ENCODE results near the gene TMTC1.

Gene TMTC1

DNA sequence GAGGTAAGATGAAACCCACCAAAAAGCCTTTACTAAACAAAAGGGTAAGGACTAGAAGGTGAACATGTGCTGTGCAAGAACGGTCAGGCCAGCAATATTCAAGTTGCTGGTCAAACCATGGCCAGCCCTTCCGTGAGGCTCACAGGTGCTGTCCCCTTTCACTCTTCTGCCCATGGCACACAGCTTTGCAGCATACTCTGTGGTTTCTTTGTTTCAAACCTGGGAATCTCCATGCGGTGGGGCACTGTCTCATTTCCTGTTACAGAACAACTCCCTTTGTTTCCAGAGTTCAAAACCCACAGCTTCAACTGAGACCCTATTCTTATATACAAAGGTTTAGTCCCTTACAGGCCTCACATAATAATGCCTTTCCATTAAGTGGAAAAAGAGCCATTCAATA is 284.5 kb downstream of the TMTC1 start:
- in situ Hi-C loops (cut with MboI; ENCODE audit: low sequenced_read_pairs) = no loop called here

DNA sequence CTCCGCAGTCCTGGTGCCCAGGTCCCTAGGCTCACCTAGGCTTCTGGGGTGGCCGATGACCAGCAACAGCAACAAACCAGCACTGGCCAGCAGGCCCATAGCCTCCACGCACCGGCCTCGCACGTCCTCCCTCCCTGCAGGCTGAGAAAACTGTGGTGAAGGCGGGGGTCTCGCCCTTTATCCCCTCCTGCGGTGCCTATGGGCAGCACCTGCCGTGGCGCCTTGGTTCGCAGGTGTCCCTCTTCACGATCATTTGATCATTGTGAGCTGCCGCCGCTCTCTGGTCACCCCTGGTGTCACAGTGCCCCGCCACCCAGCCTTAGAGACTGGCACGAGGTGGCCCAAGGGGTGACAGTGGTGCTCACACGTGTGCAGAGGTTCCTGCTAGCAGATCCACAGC is 286.2 kb downstream of the TMTC1 start, which contains the start of gene OVCH1:
TSS of gene OVCH1 (minus strand) at position 99 of the 400 bp plus-strand sequence. CDS start at position 99, 0 bp downstream.
- in situ Hi-C loops (cut with MboI; ENCODE audit: low sequenced_read_pairs) = no loop called here

DNA sequence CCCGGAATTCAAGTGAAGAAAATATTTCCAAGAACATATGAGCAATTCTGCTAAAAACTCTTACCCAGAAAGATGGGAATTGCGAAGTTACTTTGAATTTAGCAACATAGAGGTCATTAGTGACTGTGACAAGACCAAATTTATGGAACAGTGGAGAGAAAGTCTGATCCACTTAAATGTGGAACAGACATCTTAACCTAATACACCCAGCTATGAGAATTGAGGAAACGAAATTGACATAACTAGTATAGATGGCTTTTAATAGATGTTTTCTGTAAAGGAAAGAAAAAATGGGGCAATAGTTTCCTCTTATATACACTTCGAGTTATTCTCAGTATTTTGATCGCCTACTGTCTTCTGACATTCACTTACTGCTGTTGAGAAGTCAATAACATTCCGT is 290.9 kb downstream of the TMTC1 start:
- in situ Hi-C loops (cut with MboI; ENCODE audit: low sequenced_read_pairs) = no loop called here

DNA sequence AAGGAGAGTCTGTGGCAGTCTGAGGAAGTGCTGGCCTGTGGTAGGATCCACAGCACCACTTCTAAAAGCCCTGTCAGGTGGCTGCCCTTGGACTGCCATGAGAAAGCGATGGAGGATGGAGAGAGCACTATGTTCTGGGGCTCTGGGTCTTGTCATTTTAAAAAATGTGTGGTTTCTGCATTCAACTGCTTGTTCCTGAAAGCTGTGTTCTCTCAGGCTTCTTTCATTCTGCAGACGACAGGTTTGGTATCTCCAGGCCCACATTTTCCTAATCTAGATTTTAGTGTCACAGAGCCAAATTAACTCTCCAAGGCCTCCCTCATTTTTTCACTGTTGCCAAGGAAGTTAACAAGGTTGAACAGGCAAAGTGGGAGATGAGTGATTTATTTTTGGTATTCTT is 296.8 kb downstream of the TMTC1 start:
- in situ Hi-C loops (cut with MboI; ENCODE audit: low sequenced_read_pairs) = no loop called here

DNA sequence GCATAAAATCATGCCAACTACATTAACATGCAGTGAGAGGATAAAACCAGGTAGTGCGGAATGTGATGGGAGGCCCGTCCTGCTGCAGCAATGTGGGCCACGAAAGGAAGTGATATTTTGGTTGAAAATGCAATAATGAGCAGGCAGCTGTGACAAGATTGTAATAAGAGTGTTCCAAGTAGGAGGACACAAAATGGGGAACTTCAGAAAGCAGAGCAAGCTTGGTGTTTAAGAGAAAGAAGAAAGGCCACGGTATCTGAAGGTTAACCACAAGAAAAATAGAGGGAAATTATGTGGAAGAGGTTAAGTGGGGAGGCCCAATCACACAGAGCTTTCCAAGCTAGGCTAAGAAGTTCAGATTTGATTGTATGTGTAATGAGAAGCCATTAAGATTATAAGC is 320.5 kb downstream of the TMTC1 start:
- in situ Hi-C loops (cut with MboI; ENCODE audit: low sequenced_read_pairs) = no loop called here

DNA sequence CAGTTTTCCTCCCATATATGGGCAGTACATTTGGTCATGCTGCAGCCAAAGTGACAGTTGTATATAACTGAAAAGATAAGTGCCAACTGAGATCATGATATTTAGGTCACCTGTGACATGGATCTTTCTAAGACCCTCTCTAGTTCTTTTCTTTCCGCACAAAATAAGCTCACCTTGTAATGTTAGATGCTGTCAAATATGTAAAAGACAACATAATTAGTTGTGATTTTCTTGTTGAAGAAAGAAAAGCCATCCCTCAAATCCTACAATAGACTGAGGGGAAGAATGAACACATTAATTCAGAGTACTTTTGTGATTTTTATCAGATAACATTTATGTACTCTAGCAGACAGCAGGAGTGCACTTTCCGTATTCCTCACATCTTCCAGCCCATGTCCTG is 323.7 kb downstream of the TMTC1 start:
- in situ Hi-C loops (cut with MboI; ENCODE audit: low sequenced_read_pairs) = no loop called here

DNA sequence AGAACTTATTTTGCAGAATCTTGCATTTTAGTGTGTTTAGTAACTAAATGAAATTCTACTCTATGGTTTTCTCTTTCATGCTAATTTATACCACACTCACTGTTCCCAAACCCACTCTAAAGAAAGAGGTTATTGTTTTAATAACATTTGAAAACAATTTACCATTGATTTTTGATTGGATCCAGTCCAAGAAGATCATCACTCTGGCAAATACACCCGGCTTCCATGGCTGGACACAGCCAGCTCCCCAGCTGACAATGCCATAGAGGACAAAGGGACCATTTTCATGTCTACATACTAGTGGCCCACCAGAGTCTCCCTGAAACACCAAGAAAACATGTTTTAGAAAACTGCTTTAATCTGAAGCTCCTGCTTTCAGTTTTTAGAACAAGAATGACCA is 328.7 kb downstream of the TMTC1 start:
- in situ Hi-C loops (cut with MboI; ENCODE audit: low sequenced_read_pairs) = no loop called here

DNA sequence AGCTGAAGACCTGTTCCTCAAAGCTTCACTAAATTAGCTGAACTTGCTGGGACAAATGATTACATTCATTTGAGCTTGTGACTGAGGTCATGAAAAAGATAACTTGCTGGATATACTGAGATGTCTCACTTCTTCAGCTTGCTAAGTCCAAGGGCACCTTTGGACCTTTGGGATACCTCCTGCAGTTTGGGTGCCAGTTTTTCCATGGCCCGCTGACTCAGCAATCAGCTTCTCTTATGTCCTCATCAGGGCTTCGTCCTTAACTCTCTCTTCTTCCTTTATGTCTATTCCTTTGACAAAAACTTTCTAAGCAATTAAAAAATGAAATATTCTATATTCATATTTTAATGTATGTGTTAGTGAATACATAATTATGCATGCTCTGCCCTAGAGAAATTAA is 331.9 kb downstream of the TMTC1 start:
- in situ Hi-C loops (cut with MboI; ENCODE audit: low sequenced_read_pairs) = no loop called here

All from HL-60/S4 treated with retinoic acid at 250 ng/mL for 4 days and 3 days (cell line).